WTC11 (cell line): ENCODE data around the gene CDK16. TPM values are rescaled to one million over a fixed set of nuclear protein-coding genes. Genes with fewer than 3 reads are reported as not detected.

Experiments used
- ATAC-seq: fragments of 200-7000 bp; cut with Tn5 transposase; 2 replicates; pipeline ENCODE4 v1.10.0; 2021; ENCODE audit warnings: mild to moderate bottlenecking, moderate library complexity
- CTCF ChIA-PET: fragments of 300-600 bp; sonication (Branson Sonifier 250); formaldehyde crosslinking; loops from one replicate; lab custom pipeline; 2021; ENCODE audit warnings: antibody characterized with exemption; lab: Charles Lee
- POLR2A ChIA-PET: fragments of 350-600 bp; sonication (Branson Sonifier 250); formaldehyde crosslinking; loops from one replicate; lab custom pipeline; 2021; ENCODE audit warnings: antibody characterized with exemption; lab: Charles Lee
- DNase-seq: peaks from one replicate; pipeline ENCODE4 v3.0.0; 2021; ENCODE audit warnings: low spot score
- H3K27ac Mint-ChIP-seq: 2 replicates; pipeline ENCODE4 v1.8.0; 2021; ENCODE audit warnings: mixed read lengths
- H3K27me3 Mint-ChIP-seq: 2 replicates; pipeline ENCODE4 v1.8.0; 2021; ENCODE audit warnings: low read depth, mild to moderate bottlenecking, moderate library complexity, mixed read lengths
- H3K36me3 Mint-ChIP-seq: 2 replicates; pipeline ENCODE4 v1.8.0; 2021; ENCODE audit warnings: mixed read lengths
- H3K4me1 Mint-ChIP-seq: 2 replicates; pipeline ENCODE4 v1.8.0; 2022; ENCODE audit warnings: mixed read lengths
- H3K4me3 Mint-ChIP-seq: 2 replicates; pipeline ENCODE4 v1.8.0; 2021; ENCODE audit warnings: mild to moderate bottlenecking, moderate library complexity, mixed read lengths
- H3K9me3 Mint-ChIP-seq: 2 replicates; pipeline ENCODE4 v1.8.0; 2021; ENCODE audit warnings: mixed read lengths
- ATF1 ChIP-seq: sonication (generic); formaldehyde crosslinking; IDR thresholded peaks from 2 replicates; pipeline ENCODE4 v1.8.1; 2023; ENCODE audit warnings: mild to moderate bottlenecking, moderate library complexity, missing genetic modification reagents
- CDX4 ChIP-seq: fragments of 250-450 bp; sonication (Bioruptor Pico); IDR thresholded peaks from 2 replicates; pipeline ENCODE4 v1.9.0; 2021; ENCODE audit warnings: moderate library complexity, mild to moderate bottlenecking, inconsistent platforms, borderline replicate concordance
- E2F1 ChIP-seq: sonication (generic); formaldehyde crosslinking; IDR thresholded peaks from 2 replicates; pipeline ENCODE4 v1.8.0; 2022; ENCODE audit warnings: mild to moderate bottlenecking, missing genetic modification reagents
- E2F5 ChIP-seq: sonication (generic); formaldehyde crosslinking; IDR thresholded peaks from 2 replicates; pipeline ENCODE4 v1.8.1; 2022; ENCODE audit warnings: mild to moderate bottlenecking, moderate library complexity, missing genetic modification reagents
- FOXP1 ChIP-seq: sonication (generic); formaldehyde crosslinking; IDR thresholded peaks from 2 replicates; pipeline ENCODE4 v1.8.0; 2022; ENCODE audit warnings: missing genetic modification reagents, mild to moderate bottlenecking, moderate library complexity, borderline replicate concordance
- GABPB1 ChIP-seq: sonication (generic); formaldehyde crosslinking; IDR thresholded peaks from 2 replicates; pipeline ENCODE4 v1.8.1; 2023; ENCODE audit warnings: mild to moderate bottlenecking, missing genetic modification reagents
- JAZF1 ChIP-seq: fragments of 250-450 bp; sonication (Bioruptor Pico); IDR thresholded peaks from 2 replicates; pipeline ENCODE4 v1.9.0; 2021; ENCODE audit warnings: moderate library complexity, mild to moderate bottlenecking, inconsistent platforms
- NFE2L1 ChIP-seq: sonication (generic); formaldehyde crosslinking; IDR thresholded peaks from 2 replicates; pipeline ENCODE4 v1.8.1; 2023; ENCODE audit warnings: missing genetic modification reagents
- NR2C2 ChIP-seq: sonication (generic); formaldehyde crosslinking; IDR thresholded peaks from 2 replicates; pipeline ENCODE4 v1.8.0; 2022; ENCODE audit warnings: mild to moderate bottlenecking, missing genetic modification reagents
- NR3C1 ChIP-seq: sonication (generic); formaldehyde crosslinking; conservative IDR thresholded peaks from 2 replicates; pipeline ENCODE4 v1.8.1; 2023; ENCODE audit warnings: low read depth, mild to moderate bottlenecking, missing genetic modification reagents
- PREB ChIP-seq: sonication (generic); formaldehyde crosslinking; IDR thresholded peaks from 2 replicates; pipeline ENCODE4 v1.8.1; 2022; ENCODE audit warnings: mild to moderate bottlenecking, missing genetic modification reagents, moderate library complexity, borderline replicate concordance
- PRRX2 ChIP-seq: fragments of 250-450 bp; sonication (Bioruptor Pico); IDR thresholded peaks from 2 replicates; pipeline ENCODE4 v1.8.0; 2021; ENCODE audit warnings: mild to moderate bottlenecking
- STAT6 ChIP-seq: sonication (generic); formaldehyde crosslinking; conservative IDR thresholded peaks from 2 replicates; pipeline ENCODE4 v1.8.1; 2023; ENCODE audit warnings: mild to moderate bottlenecking, low read depth, missing genetic modification reagents, moderate library complexity
- TCF7 ChIP-seq: sonication (generic); formaldehyde crosslinking; IDR thresholded peaks from 2 replicates; pipeline ENCODE4 v1.8.0; 2022; ENCODE audit warnings: mild to moderate bottlenecking, low read depth, missing genetic modification reagents, moderate library complexity
- TP53 ChIP-seq: sonication (generic); formaldehyde crosslinking; IDR thresholded peaks from 2 replicates; pipeline ENCODE4 v1.8.1; 2023; ENCODE audit warnings: mild to moderate bottlenecking, missing genetic modification reagents
- total RNA-seq: library from RNA; stranded (reverse); gene quantifications from 3 replicates; pipeline ENCODE4 v1.2.3, GENCODE V29; 2021

The CDK16 gene
- total RNA-seq, 1 experiment from 2014 or later: 130 TPM

- TF ChIP-seq FOXP1 (no peak), ATF1 (CRISPR knock-in tag) (no peak), NR2C2 (no peak), CDX4 (CRISPR knock-in tag) (no peak), PRRX2 (no peak), JAZF1 (no peak), GABPB1 (CRISPR knock-in tag) (no peak), E2F5 (CRISPR knock-in tag) (no peak)
Observed at GRCh38 chrX:47190445-47191269, 27.8 kb upstream of the CDK16 start (continued).

- ChIA-PET CTCF (interaction anchor here (1.5 to 1.9 kb wide), 2 partner anchors 194 to 332 kb away, joined by 6 read pairs; no protein-coding TSS in a partner anchor), POLR2A (interaction anchor here (0.9 to 1.4 kb wide), 7 partner anchors 9 to 332 kb away, joined by 3 to 9 read pairs (median 3); partner anchors contain the start of genes NDUFB11 and RBM10)
- DNase-seq: peak; percentile 17
- Mint-ChIP-seq H3K27ac (peak overlapping the region; percentile 63; the same call in 1 of the 2 replicates), H3K9me3 (no peaks in the 10 kb centered on the region), H3K4me3 (peak overlapping the region; percentile 91), H3K4me1 (peaks cover 35% of the 10 kb centered on the region), H3K36me3 (peaks cover 7% of the 10 kb centered on the region), H3K27me3 (no peaks in the 10 kb centered on the region)
- ATAC-seq: no peak
- TF ChIP-seq TCF7 (no peak), E2F5 (CRISPR knock-in tag) (no peak), E2F1 (CRISPR knock-in tag) (no peak), NFE2L1 (CRISPR knock-in tag) (no peak), PREB (CRISPR knock-in tag) (no peak), STAT6 (CRISPR knock-in tag) (no peak), TP53 (CRISPR knock-in tag) (no peak), GABPB1 (CRISPR knock-in tag) (no peak), NR3C1 (CRISPR knock-in tag) (no peak)
Observed at GRCh38 chrX:47191331-47191730, 27.1 kb upstream of the CDK16 start.
